Kidney (tissue), 14 donors: ENCODE data around the gene ITCH. TPM values are rescaled to one million over a fixed set of nuclear protein-coding genes. Genes with fewer than 3 reads are reported as not detected.
A peak's percentile ranks its signal among the peaks of the same experiment; 100 is the strongest.

Experiments used
- DNase-seq, 5 donors: peaks; one replicate each; pipeline ENCODE4 v3.0.0-alpha.2; 2013 to 2020
- FAIRE-seq: peaks from 2 replicates; lab custom pipeline; 2012; peaks lifted over from hg19 to GRCh38; lab: Jason Lieb, UNC
- H3K27ac ChIP-seq, 2 donors: one replicate each; pipeline ENCODE4 v1.7.0; 2013; ENCODE audit warnings: low read depth in 2 of 2, low read length in 2 of 2, inconsistent platforms in 1 of 2
- H3K27me3 ChIP-seq: one replicate; pipeline ENCODE4 v1.7.1; 2013; ENCODE audit warnings: low read length, inconsistent platforms; ENCODE audit not compliant: control insufficient read depth, insufficient read depth
- H3K36me3 ChIP-seq, 3 donors: one replicate each; pipeline versions ENCODE4 v1.7.0 to v1.7.1; 2013; ENCODE audit warnings: low read length in 3 of 3, control low read depth in 1 of 3, inconsistent platforms in 1 of 3; ENCODE audit not compliant: insufficient read depth in 3 of 3, control insufficient read depth in 2 of 3
- H3K4me1 ChIP-seq, 3 donors: one replicate each; pipeline versions ENCODE4 v1.7.0 to v1.7.1; 2013; ENCODE audit warnings: low read length in 3 of 3, inconsistent platforms in 1 of 3, low read depth in 1 of 3; ENCODE audit not compliant: control insufficient read depth in 2 of 3, insufficient read depth in 2 of 3
- H3K4me3 ChIP-seq, 3 donors: one replicate each; pipeline versions ENCODE4 v1.7.0 to v1.8.1; 2013; ENCODE audit warnings: low read length in 3 of 3, control low read depth in 1 of 3, inconsistent platforms in 1 of 3
- H3K9ac ChIP-seq, 3 donors: one replicate each; pipeline versions ENCODE4 v1.7.0 to v1.7.1; 2013; ENCODE audit warnings: low read length in 3 of 3, control low read depth in 1 of 3, inconsistent platforms in 1 of 3
- H3K9me3 ChIP-seq, 3 donors: one replicate each; pipeline versions ENCODE4 v1.7.0 to v1.7.1; 2013; ENCODE audit warnings: low read length in 3 of 3, control low read depth in 1 of 3, inconsistent platforms in 1 of 3; ENCODE audit not compliant: control insufficient read depth in 2 of 3, insufficient read depth in 1 of 3
- intact Hi-C: fragments of 100-400 bp; cut with DNase I; formaldehyde crosslinking; loops from one replicate; pipeline ENCODE4 v1.11.1; 2022
- polyA plus RNA-seq: library from polyadenylated mRNA; stranded (reverse); fragments of 350-450 nt; fragmentation: Illumina TruSeq; extraction: RNeasy Lipid Tissue Mini Kit (QIAGEN cat#74804); gene quantifications from one replicate; pipeline ENCODE4 v1.2.3, GENCODE V29; 2014; ENCODE audit warnings: low read depth, low replicate concordance; ENCODE audit not compliant: insufficient read depth
- total RNA-seq: library from RNA; stranded (reverse); fragmentation: NEBNext Ultra II Directional; extraction: Animal tissue kit (Norgen Biotek cat#: 25700); gene quantifications from one replicate; pipeline ENCODE4 v1.2.1, GENCODE V29; 2021
- TF ChIP-seq, protein P1 (sequence below): IDR thresholded peaks from 3 replicates; pipeline ENCODE4 v1.5.1; 2012; ENCODE audit warnings: mild to moderate bottlenecking, moderate library complexity, borderline replicate concordance; ENCODE audit not compliant: insufficient read depth; ENCODE audit errors: extremely low read depth
- donor health status: control.
- donor health status: control.
- donor health status: control.
- donor health status: control.
- donor health status: control.
- donor health status: DM: yes; HTN: yes; CAD: no.
- donor health status: Normal renal cell carcinoma (clear cell type).

ITCH gene
- total and polyA plus RNA-seq, 2 donors from 2014 or later, result 10.1 to 63.1 TPM

DNA sequence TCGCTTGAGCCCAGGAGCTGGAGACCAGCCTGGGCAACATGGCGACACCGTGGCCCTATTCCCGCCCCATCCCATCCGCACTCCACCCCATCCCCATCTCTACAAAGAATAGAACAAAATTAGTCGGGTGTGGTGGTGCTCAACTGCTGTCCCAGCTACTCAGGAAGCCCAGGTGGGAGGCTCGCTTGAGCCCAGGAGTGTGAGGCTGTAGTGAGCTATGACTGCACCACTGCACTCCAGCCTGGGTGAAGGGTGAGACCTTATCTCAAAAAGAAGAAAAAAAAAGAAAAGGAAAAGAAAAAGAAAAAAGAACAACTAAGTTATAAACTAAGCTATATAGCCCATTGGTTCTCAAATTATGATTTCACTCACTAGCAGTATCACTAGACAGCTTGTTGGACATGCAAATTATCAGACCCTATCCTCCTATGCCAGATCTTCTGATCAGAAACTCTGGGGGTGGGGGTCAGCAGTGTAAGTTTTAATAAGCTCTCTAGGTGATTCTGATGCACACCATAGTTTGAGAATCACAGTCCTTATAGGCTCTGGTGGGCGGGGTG is 491 bp upstream of the ITCH start:
- DNase-seq (peak in 1 of 5 donors; percentile 50), FAIRE-seq (no peak)
- intact Hi-C loops, result no loop called here
- H3K27ac ChIP-seq, result no peak overlapping the region
- TF ChIP-seq, protein P1, sequence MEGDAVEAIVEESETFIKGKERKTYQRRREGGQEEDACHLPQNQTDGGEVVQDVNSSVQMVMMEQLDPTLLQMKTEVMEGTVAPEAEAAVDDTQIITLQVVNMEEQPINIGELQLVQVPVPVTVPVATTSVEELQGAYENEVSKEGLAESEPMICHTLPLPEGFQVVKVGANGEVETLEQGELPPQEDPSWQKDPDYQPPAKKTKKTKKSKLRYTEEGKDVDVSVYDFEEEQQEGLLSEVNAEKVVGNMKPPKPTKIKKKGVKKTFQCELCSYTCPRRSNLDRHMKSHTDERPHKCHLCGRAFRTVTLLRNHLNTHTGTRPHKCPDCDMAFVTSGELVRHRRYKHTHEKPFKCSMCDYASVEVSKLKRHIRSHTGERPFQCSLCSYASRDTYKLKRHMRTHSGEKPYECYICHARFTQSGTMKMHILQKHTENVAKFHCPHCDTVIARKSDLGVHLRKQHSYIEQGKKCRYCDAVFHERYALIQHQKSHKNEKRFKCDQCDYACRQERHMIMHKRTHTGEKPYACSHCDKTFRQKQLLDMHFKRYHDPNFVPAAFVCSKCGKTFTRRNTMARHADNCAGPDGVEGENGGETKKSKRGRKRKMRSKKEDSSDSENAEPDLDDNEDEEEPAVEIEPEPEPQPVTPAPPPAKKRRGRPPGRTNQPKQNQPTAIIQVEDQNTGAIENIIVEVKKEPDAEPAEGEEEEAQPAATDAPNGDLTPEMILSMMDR, result no peak
- H3K9ac ChIP-seq, result peak overlapping the region in 1 of 3 donors; percentile 90
- H3K4me3 ChIP-seq, result peak overlapping the region in 1 of 3 donors; percentile 89
- no peaks in the 10 kb centered on the region for H3K9me3 ChIP-seq
- H3K36me3 ChIP-seq, result no peaks in the 10 kb centered on the region
- peaks cover 0 to 10% (median 9%) of the 10 kb centered on the region in 3 donors for H3K4me1 ChIP-seq
- no peaks in the 10 kb centered on the region for H3K27me3 ChIP-seq

DNA sequence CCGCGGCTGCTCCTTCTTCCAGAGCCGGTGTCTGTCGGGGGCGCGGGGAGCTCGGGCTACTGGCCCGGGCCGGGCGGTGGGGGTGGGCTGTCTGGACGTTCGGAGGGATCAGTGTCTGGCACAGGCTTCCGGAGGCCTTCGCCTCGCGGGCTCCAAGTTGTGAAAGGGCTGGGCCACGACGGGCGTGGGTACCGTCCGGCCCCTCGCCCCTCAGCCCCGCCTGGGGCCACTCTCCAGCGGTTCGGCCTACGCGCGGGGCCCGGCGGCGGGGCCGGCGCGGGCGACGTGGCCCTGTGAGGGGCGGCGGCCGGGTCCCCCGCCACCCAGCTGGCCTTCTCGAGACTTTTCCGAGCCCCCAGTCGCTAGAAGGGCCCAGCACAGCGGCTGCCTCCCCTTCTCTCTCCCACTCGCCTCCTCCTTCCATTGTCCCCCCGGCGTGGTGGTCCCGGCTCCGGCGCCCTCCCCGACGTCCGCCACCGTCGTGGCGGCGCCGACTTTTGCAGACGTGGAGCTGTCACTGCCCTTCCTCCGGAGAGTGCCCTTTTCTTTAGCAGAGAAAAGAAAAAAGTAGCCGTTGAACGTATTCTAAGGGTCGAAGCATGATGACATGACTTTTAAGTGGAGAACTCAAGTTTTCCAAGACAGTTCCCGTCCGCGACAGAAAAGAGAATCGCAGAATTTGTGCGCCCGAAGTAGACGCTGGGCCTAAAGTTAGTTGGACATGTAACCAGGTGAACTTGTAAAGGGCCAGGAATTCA is 571 bp downstream of the ITCH start:
- peak overlapping the region; percentile 82 to 89 for H3K27ac ChIP-seq
- TF ChIP-seq, protein P1, result no peak
- peaks cover 0 to 10% (median 9%) of the 10 kb centered on the region in 3 donors for H3K4me1 ChIP-seq
- H3K27me3 ChIP-seq, result no peaks in the 10 kb centered on the region
- H3K9ac ChIP-seq, result peak overlapping the region; percentile 39 to 91 (median 90)
- peak overlapping the region; percentile 75 to 89 (median 80) for H3K4me3 ChIP-seq
- H3K36me3 ChIP-seq, result no peaks in the 10 kb centered on the region
- intact Hi-C loops, result no loop called here
- DNase-seq, result peak in 4 of 5 donors; percentile 55 to 82 (median 66)
- FAIRE-seq, result no peak
- H3K9me3 ChIP-seq, result no peaks in the 10 kb centered on the region

DNA sequence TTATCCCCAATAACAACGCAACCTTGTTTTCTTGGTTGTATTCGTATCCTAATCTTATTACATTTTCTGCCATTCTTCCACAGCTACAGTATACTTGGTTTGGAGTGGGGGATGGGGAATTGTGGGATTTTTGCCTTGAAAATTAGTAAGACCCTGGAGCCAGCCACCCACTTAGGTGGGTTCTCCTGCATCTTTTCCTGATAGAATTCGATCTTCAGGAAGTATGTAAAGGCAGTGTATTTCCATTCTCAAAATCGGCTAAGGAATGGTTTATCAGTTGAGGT is 1.1 kb downstream of the ITCH start:
- Histone ChIP-seq H3K9me3 (no peaks in the 10 kb centered on the region), H3K4me1 (peaks cover 0 to 10% (median 9%) of the 10 kb centered on the region in 3 donors), H3K27ac (peak overlapping the region in 1 of 2 donors; percentile 89), H3K27me3 (no peaks in the 10 kb centered on the region), H3K4me3 (peak overlapping the region; percentile 75 to 89 (median 80)), H3K36me3 (peaks cover 0 to under 1% (median 0%) of the 10 kb centered on the region in 3 donors), H3K9ac (peak overlapping the region; percentile 37 to 91 (median 90))
- no peak for FAIRE-seq
- TF ChIP-seq, protein P1, result no peak
- peak in 1 of 5 donors; percentile 29 for DNase-seq
- intact Hi-C loops, result no loop called here
